Measurements from ENCODE around the gene TMEM168.

TMEM168 gene

GRCh38 chr7:112792441-112792840, 2.2 kb upstream of the TMEM168 start:
- Histone ChIP-seq H3K9me3 (ENCODE audit: control insufficient read depth, insufficient read depth, low read depth, low read length) (no peaks in the 10 kb centered on the region), H3K36me3 (ENCODE audit: control insufficient read depth in 2 of 2, insufficient read depth in 1 of 2, low read length in 2 of 2) (no peaks in the 10 kb centered on the region), H3K27ac (ENCODE audit: extremely low read depth, low read depth, low read length) (no peak overlapping the region), H3K4me1 (ENCODE audit: control insufficient read depth, insufficient read depth, low read length) (no peaks in the 10 kb centered on the region), H3K4me3 (ENCODE audit: low read depth, low read length) (no peak overlapping the region)
- CTCF ChIA-PET = no interaction called here
- TF ChIP-seq, protein P1, sequence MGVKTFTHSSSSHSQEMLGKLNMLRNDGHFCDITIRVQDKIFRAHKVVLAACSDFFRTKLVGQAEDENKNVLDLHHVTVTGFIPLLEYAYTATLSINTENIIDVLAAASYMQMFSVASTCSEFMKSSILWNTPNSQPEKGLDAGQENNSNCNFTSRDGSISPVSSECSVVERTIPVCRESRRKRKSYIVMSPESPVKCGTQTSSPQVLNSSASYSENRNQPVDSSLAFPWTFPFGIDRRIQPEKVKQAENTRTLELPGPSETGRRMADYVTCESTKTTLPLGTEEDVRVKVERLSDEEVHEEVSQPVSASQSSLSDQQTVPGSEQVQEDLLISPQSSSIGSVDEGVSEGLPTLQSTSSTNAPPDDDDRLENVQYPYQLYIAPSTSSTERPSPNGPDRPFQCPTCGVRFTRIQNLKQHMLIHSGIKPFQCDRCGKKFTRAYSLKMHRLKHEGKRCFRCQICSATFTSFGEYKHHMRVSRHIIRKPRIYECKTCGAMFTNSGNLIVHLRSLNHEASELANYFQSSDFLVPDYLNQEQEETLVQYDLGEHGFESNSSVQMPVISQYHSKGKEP (tag by site-specific recombination; IDR thresholded peaks at IDR 0.05) = no peak
- 0 out of 2 replicates have a peak, but pooled peaks have one; percentile 3 for TF ChIP-seq ZNF664 (tag by site-specific recombination; IDR thresholded peaks at IDR 0.05)
- POLR2A ChIA-PET = no interaction called here

- Histone ChIP-seq H3K9me3 (ENCODE audit: control insufficient read depth, insufficient read depth, low read depth, low read length) (no peaks in the 10 kb centered on the region), H3K4me3 (ENCODE audit: low read depth, low read length) (no peak overlapping the region), H3K27ac (ENCODE audit: extremely low read depth, low read depth, low read length) (no peak overlapping the region), H3K4me1 (ENCODE audit: control insufficient read depth, insufficient read depth, low read length) (no peaks in the 10 kb centered on the region), H3K36me3 (ENCODE audit: control insufficient read depth in 2 of 2, insufficient read depth in 1 of 2, low read length in 2 of 2) (no peaks in the 10 kb centered on the region)
- CTCF ChIA-PET = no interaction called here
- POLR2A ChIA-PET = no interaction called here
- TF ChIP-seq GLI2 (tag by site-specific recombination; IDR thresholded peaks at IDR 0.05; ENCODE audit: borderline replicate concordance, low read depth) (no peak), ZNF214 (tag by site-specific recombination; IDR thresholded peaks at IDR 0.05; ENCODE audit: borderline replicate concordance) (no peak), ZFP3 (tag by site-specific recombination; IDR thresholded peaks at IDR 0.05; ENCODE audit: low read depth) (no peak), ZNF677 (tag by site-specific recombination; IDR thresholded peaks at IDR 0.05) (no peak), ZNF366 (tag by site-specific recombination; conservative IDR thresholded peaks at IDR 0.05) (no peak), KLF7 (tag by site-specific recombination; IDR thresholded peaks at IDR 0.05; ENCODE audit: borderline replicate concordance) (no peak)
- TF ChIP-seq, protein P2, sequence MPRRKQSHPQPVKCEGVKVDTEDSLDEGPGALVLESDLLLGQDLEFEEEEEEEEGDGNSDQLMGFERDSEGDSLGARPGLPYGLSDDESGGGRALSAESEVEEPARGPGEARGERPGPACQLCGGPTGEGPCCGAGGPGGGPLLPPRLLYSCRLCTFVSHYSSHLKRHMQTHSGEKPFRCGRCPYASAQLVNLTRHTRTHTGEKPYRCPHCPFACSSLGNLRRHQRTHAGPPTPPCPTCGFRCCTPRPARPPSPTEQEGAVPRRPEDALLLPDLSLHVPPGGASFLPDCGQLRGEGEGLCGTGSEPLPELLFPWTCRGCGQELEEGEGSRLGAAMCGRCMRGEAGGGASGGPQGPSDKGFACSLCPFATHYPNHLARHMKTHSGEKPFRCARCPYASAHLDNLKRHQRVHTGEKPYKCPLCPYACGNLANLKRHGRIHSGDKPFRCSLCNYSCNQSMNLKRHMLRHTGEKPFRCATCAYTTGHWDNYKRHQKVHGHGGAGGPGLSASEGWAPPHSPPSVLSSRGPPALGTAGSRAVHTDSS (tag by site-specific recombination; IDR thresholded peaks at IDR 0.05) = no peak
Measured at GRCh38 chr7:112791465-112792168, 1.4 kb upstream of the TMEM168 start.

DNA sequence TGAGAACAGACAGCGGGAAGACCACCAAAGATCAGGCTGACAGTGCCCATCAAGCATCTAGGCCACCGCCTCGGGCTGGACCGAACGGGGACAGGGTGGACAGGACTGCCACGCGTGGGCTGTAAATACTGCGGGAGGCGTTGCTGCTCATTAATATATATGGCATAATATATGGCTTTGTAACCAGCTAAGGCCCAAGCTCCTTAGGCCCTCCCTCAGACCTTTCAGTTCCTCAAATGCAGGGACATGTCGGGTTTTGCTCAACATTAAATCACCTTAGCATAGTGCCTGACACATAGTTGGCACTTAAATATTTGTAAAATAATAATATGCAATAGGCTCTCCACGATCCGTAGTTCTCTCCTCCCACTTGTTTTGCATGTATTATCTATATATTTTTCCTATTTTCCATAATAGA, 402 bp upstream of the TMEM168 start:
- TF ChIP-seq ZNF157 (tag by site-specific recombination; IDR thresholded peaks at IDR 0.05) (no peak), KLF7 (tag by site-specific recombination; IDR thresholded peaks at IDR 0.05; ENCODE audit: borderline replicate concordance) (no peak), ZNF175 (tag by site-specific recombination; IDR thresholded peaks at IDR 0.05) (no peak), ZFHX2 (tag by site-specific recombination; conservative IDR thresholded peaks at IDR 0.05) (no peak), ZNF423 (tag by site-specific recombination; IDR thresholded peaks at IDR 0.05) (no peak), ZBTB26 (tag by site-specific recombination; optimal IDR thresholded peaks at IDR 0.05) (peak; percentile 47), ZNF623 (tag by site-specific recombination; IDR thresholded peaks at IDR 0.05) (no peak), ZFP37 (tag by site-specific recombination; IDR thresholded peaks at IDR 0.05) (no peak)
- Histone ChIP-seq H3K4me1 (ENCODE audit: control insufficient read depth, insufficient read depth, low read length) (no peaks in the 10 kb centered on the region), H3K4me3 (ENCODE audit: low read depth, low read length) (peak overlapping the region; percentile 94), H3K36me3 (ENCODE audit: control insufficient read depth in 2 of 2, insufficient read depth in 1 of 2, low read length in 2 of 2) (no peaks in the 10 kb centered on the region), H3K27ac (ENCODE audit: extremely low read depth, low read depth, low read length) (peak overlapping the region; percentile 88; the same call in 1 of the 2 replicates), H3K9me3 (ENCODE audit: control insufficient read depth, insufficient read depth, low read depth, low read length) (no peaks in the 10 kb centered on the region)
- CTCF ChIA-PET = interaction anchor here (0.5 to 0.6 kb wide), 2 partner anchors 22 to 1295 kb away, joined by 3 read pairs; no protein-coding TSS in a partner anchor
- POLR2A ChIA-PET = no interaction called here
